Measurements from ENCODE around the gene DLG2.

- TF ChIP-seq CTCF (IDR thresholded peaks at IDR 0.05; ENCODE audit: control extremely low read depth in 1 of 3, insufficient read depth in 1 of 3, low read depth in 1 of 3, low read length in 3 of 3): no peak
- no peak for TF ChIP-seq ZNF274 (IDR thresholded peaks at IDR 0.05; ENCODE audit: borderline replicate concordance, extremely low read depth, low read length)
- TF ChIP-seq EGR1 (IDR thresholded peaks at IDR 0.05; ENCODE audit: borderline replicate concordance, low read depth, low read length): no peak
- no peak for TF ChIP-seq RXRA (IDR thresholded peaks at IDR 0.05; ENCODE audit: insufficient read depth, low read depth, low read length)
- no peak for TF ChIP-seq HDAC6 (IDR thresholded peaks at IDR 0.05; ENCODE audit: low read depth, low read length)
- TF ChIP-seq POU5F1 (IDR thresholded peaks at IDR 0.05; ENCODE audit: low read depth, low read length): no peak
- TF ChIP-seq EZH2 (IDR thresholded peaks at IDR 0.05; ENCODE audit: low read depth, low read length, severe bottlenecking): no peak
- TF ChIP-seq NANOG (IDR thresholded peaks at IDR 0.05; ENCODE audit: insufficient read depth, low read depth, low read length, poor library complexity, severe bottlenecking): no peak
- no peak for TF ChIP-seq KDM1A (IDR thresholded peaks at IDR 0.05; ENCODE audit: borderline replicate concordance, low read length)
- TF ChIP-seq POLR2AphosphoS5 (IDR thresholded peaks at IDR 0.05; ENCODE audit: low read depth, low read length): no peak
Observed at GRCh38 chr11:83971063-83971462, 1656.1 kb downstream of the DLG2 start.
